ENCODE data around the gene NDUFV3.
"Not testable (repeated sequence)": the region's sequence is repeated elsewhere in the genome, so short reads cannot be mapped to it uniquely, and the experiment has no call there.

Gene NDUFV3

GRCh38 chr21:42937034-42937940, 44.2 kb downstream of the NDUFV3 start:
- not testable (repeated sequence) for DNase-seq

GRCh38 chr21:42937960-42938605, 45.0 kb downstream of the NDUFV3 start:
- no peak for DNase-seq

- DNase-seq: not testable (repeated sequence)
These were observed 45.5 kb downstream of the NDUFV3 start for GRCh38 chr21:42938606-42938995.

GRCh38 chr21:42939582-42940413, 46.7 kb downstream of the NDUFV3 start:
- peak; percentile 54 to 73 for DNase-seq

GRCh38 chr21:42941696-42942085, 48.6 kb downstream of the NDUFV3 start:
- no peak for DNase-seq

- no peak for DNase-seq
These were observed 49.1 kb downstream of the NDUFV3 start for GRCh38 chr21:42942244-42942643.

GRCh38 chr21:42949094-42949755, 56.1 kb downstream of the NDUFV3 start:
- DNase-seq: not testable (repeated sequence)

GRCh38 chr21:42951193-42951592, 58.1 kb downstream of the NDUFV3 start:
- not testable (repeated sequence) for DNase-seq

- DNase-seq: no peak
These were observed 63.9 kb downstream of the NDUFV3 start for GRCh38 chr21:42956824-42957630.

- DNase-seq: not testable (repeated sequence)
These were observed 65.0 kb downstream of the NDUFV3 start for GRCh38 chr21:42958122-42958521.

- no peak for DNase-seq
These were observed 66.6 kb downstream of the NDUFV3 start for GRCh38 chr21:42959728-42960127.

GRCh38 chr21:42962380-42963007, 69.4 kb downstream of the NDUFV3 start:
- no peak for DNase-seq

All from AML-193 (cell line).